ENCODE measurements around the gene DPEP2.

The DPEP2 gene

DNA sequence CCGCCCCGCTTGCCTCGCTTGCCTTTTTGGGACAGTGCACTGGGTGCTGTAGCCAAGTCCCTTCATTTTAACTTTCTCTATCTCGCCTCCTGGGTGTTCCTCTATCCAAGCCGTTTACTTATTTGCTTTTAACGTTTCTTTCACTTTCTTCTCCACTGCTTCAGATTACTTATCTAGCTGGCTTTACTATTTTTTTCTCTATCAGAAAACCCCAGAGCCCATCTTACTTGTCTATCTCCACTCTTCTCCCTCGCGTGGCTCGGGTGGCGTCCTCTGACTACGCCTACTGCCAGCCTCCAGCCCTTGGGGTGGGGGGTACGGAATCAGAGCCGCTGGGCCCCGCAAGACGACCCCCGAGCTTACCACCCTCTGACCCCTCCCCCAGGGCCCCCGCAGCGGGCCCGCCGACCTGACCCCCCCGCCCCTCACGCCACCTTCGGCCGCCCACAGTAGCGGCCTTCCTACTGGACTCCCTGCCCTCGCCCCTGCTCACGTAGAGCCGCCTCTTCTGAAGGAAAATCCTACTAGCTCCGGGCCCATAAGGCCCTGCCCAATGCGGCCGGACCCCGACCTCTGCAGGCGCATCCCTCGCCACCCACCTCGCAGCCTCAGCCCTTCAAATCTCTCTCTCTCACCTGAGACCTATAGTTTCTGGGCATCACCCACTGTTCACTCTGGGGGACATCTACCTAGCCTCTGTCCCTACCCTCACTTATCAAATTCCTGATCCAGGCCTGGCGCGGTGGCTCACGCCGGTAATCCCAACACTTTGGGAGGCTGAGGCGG lies 29.8 kb downstream of the DPEP2 start:
- peak overlapping the region; percentile 63 for H3K9ac ChIP-seq (ENCODE audit: low read length)
- TF ChIP-seq EZH2 (IDR thresholded peaks at IDR 0.05; ENCODE audit: borderline replicate concordance, low read length): no peak
- TF ChIP-seq, protein P1, sequence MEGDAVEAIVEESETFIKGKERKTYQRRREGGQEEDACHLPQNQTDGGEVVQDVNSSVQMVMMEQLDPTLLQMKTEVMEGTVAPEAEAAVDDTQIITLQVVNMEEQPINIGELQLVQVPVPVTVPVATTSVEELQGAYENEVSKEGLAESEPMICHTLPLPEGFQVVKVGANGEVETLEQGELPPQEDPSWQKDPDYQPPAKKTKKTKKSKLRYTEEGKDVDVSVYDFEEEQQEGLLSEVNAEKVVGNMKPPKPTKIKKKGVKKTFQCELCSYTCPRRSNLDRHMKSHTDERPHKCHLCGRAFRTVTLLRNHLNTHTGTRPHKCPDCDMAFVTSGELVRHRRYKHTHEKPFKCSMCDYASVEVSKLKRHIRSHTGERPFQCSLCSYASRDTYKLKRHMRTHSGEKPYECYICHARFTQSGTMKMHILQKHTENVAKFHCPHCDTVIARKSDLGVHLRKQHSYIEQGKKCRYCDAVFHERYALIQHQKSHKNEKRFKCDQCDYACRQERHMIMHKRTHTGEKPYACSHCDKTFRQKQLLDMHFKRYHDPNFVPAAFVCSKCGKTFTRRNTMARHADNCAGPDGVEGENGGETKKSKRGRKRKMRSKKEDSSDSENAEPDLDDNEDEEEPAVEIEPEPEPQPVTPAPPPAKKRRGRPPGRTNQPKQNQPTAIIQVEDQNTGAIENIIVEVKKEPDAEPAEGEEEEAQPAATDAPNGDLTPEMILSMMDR (IDR thresholded peaks at IDR 0.05; ENCODE audit: low read length): no peak
- peak overlapping the region; percentile 72 for H3K4me3 ChIP-seq (ENCODE audit: low read depth, low read length, poor library complexity, severe bottlenecking)

DNA sequence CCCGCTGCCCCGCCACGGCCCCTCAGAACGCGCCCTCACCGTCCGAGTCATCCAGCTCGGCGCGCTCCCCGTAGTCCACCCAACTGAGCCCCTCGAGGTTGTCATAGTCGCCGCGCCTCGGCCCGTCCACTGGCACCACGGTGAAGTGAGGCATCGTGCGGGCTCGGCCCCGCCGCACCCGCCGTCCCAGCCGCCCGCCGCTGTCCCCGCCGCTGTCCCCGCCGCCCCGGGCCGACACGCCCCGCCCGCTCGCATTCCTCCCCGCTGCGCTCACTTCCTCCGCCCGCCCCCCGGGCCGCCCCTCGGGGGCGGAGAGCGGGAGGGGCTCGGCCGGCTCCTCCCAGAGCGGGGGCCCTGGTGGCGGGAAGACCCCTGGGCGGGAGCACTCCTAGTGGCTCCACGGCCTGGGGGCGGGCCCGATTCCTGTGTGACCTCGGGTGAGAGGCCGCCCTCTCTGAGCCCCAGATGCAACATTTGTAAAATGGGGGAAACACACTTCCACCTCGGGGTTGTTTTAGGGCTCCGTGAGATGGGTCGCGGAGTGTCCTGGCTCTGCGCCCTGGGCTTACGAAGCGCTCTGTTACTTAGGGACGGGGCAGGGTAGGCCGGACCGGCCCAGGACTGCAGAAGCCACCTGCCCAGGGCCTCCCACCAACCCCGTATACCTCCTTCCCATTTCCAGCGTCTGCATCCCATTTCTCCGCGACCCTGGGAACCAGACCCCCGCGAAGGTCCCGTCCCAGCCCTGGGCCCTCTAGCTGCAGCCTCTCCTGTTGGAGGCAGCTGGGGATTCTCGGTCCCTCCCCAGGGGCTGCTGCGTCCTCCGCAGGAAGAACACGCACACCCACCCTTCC lies 30.7 kb downstream of the DPEP2 start, which contains the start of gene SLC12A4:
Gene SLC12A4, minus strand, starts transcription at position 238 of the 854 bp plus-strand sequence. Its CDS starts 84 bp downstream, at position 154.
- Histone ChIP-seq H3K4me2 (ENCODE audit: low read length) (peak within 1 kb of the TSS; percentile 81), H3K4me3 (ENCODE audit: low read depth, low read length, poor library complexity, severe bottlenecking) (peak within 1 kb of the TSS; percentile 72), H4K20me1 (ENCODE audit: insufficient read depth, low read length) (no peaks in the 10 kb centered on the region), H3F3A (ENCODE audit: insufficient read depth, low read length) (no peaks in the 10 kb centered on the region), H3K27me3 (ENCODE audit: insufficient read depth, low read length) (no peaks in the 10 kb centered on the region), H2AFZ (ENCODE audit: low read length) (no peak within 1 kb of the TSS), H3K9me3 (ENCODE audit: low read length) (no peaks in the 10 kb centered on the region), H3K27ac (ENCODE audit: low read depth, low read length, poor library complexity, severe bottlenecking) (no peak within 1 kb of the TSS), H3K79me2 (ENCODE audit: insufficient read depth, low read length) (no peaks in the 10 kb centered on the region), H3K9me2 (ENCODE audit: low read depth, low read length) (no peaks in the 10 kb centered on the region), H3K4me1 (ENCODE audit: insufficient read depth, low read length, severe bottlenecking) (peaks cover 33% of the 10 kb centered on the region), H3K36me3 (ENCODE audit: insufficient read depth, low read length) (no peaks in the 10 kb centered on the region), H3K9ac (ENCODE audit: low read length) (peak within 1 kb of the TSS; percentile 63)
- TF ChIP-seq EZH2 (IDR thresholded peaks at IDR 0.05; ENCODE audit: borderline replicate concordance, low read length): no peak
- TF ChIP-seq, protein P1 (IDR thresholded peaks at IDR 0.05; ENCODE audit: low read length): no peak

More for the DNA sequence above, 29.8 kb downstream of the DPEP2 start:
- Histone ChIP-seq H4K20me1 (ENCODE audit: insufficient read depth, low read length) (no peaks in the 10 kb centered on the region), H3K27me3 (ENCODE audit: insufficient read depth, low read length) (no peaks in the 10 kb centered on the region), H3K4me1 (ENCODE audit: insufficient read depth, low read length, severe bottlenecking) (peaks cover 33% of the 10 kb centered on the region), H3K36me3 (ENCODE audit: insufficient read depth, low read length) (no peaks in the 10 kb centered on the region), H3F3A (ENCODE audit: insufficient read depth, low read length) (no peaks in the 10 kb centered on the region), H3K4me2 (ENCODE audit: low read length) (peak overlapping the region; percentile 81), H3K9me3 (ENCODE audit: low read length) (no peaks in the 10 kb centered on the region), H3K9me2 (ENCODE audit: low read depth, low read length) (no peaks in the 10 kb centered on the region), H3K79me2 (ENCODE audit: insufficient read depth, low read length) (no peaks in the 10 kb centered on the region), H2AFZ (ENCODE audit: low read length) (no peak overlapping the region), H3K27ac (ENCODE audit: low read depth, low read length, poor library complexity, severe bottlenecking) (no peak overlapping the region)

DNA sequence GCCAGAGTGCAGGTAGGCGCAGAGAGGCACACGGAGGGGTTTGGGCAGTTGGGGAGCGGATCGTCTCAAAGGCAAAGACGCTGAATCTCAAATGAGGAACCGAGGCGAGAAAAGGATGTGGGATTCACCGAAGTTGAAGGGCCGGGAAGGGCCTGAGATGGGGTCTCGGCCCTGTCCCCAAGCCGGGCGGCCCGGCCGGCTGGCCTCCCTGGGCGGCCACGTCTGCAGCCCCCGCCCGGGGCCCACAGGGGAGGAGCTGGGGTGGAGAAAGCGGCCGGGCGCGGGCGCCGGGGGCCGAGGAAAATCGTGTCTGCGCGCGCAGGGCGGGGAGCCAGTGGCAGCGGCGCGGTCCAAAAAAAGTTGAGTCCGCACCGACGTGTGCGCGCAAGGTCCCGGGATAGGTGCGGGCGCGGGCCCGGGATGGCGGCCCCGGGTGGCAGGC lies 31.3 kb downstream of the DPEP2 start:
- Histone ChIP-seq H3K79me2 (ENCODE audit: insufficient read depth, low read length) (no peaks in the 10 kb centered on the region), H3K4me2 (ENCODE audit: low read length) (peak overlapping the region; percentile 81), H3K4me3 (ENCODE audit: low read depth, low read length, poor library complexity, severe bottlenecking) (peak overlapping the region; percentile 72), H4K20me1 (ENCODE audit: insufficient read depth, low read length) (no peaks in the 10 kb centered on the region), H3K27ac (ENCODE audit: low read depth, low read length, poor library complexity, severe bottlenecking) (no peak overlapping the region), H3K9me2 (ENCODE audit: low read depth, low read length) (no peaks in the 10 kb centered on the region), H3K9ac (ENCODE audit: low read length) (peak overlapping the region; percentile 61), H3K4me1 (ENCODE audit: insufficient read depth, low read length, severe bottlenecking) (peaks cover 33% of the 10 kb centered on the region), H2AFZ (ENCODE audit: low read length) (no peak overlapping the region), H3F3A (ENCODE audit: insufficient read depth, low read length) (no peaks in the 10 kb centered on the region), H3K9me3 (ENCODE audit: low read length) (no peaks in the 10 kb centered on the region), H3K36me3 (ENCODE audit: insufficient read depth, low read length) (no peaks in the 10 kb centered on the region), H3K27me3 (ENCODE audit: insufficient read depth, low read length) (no peaks in the 10 kb centered on the region)
- TF ChIP-seq EZH2 (IDR thresholded peaks at IDR 0.05; ENCODE audit: borderline replicate concordance, low read length): no peak
- TF ChIP-seq, protein P1 (IDR thresholded peaks at IDR 0.05; ENCODE audit: low read length): no peak
